Measurements from ENCODE around the gene IGF1. TPM values are rescaled to one million over a fixed set of nuclear protein-coding genes. Genes with fewer than 3 reads are reported as not detected.
"Not testable (repeated sequence)": the region's sequence is repeated elsewhere in the genome, so short reads cannot be mapped to it uniquely, and the experiment has no call there.

The IGF1 gene
- total RNA-seq, 6 experiments from 2014 or later, result 0.34 to 0.81 (median 0.51) TPM; not detected in 2

DNA sequence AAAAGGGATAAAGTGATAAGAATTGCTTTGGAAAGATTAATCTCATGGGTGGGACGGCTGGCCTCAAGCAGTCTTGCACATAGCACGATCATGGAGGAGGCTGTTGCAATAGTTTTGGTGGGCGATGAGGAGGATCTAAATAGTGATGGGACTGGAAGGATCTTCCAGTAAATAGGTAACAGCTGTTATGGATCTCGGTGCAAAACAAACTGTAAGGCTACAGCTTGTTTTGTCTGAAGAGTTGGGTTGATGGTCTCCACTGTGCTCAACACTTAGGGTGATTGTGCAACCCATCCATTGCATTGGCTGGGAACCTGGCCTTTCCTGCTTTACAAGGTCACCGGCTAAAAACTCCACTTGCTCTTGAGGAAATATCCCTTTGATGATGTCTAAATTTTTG lies 21.0 kb downstream of the IGF1 start:
- no peak for DNase-seq
- Mint-ChIP-seq H3K9me3 (no peaks in the 10 kb centered on the region), H3K27ac (no peak overlapping the region), H3K27me3 (ENCODE audit: insufficient read depth) (no peaks in the 10 kb centered on the region; the same call in 1 of the 2 replicates), H3K36me3 (ENCODE audit: low read depth) (no peaks in the 10 kb centered on the region), H3K4me1 (ENCODE audit: low read depth) (peaks cover 11% of the 10 kb centered on the region), H3K4me3 (no peak overlapping the region)
- TF ChIP-seq CTCF (IDR thresholded peaks at IDR 0.05), result no peak

DNA sequence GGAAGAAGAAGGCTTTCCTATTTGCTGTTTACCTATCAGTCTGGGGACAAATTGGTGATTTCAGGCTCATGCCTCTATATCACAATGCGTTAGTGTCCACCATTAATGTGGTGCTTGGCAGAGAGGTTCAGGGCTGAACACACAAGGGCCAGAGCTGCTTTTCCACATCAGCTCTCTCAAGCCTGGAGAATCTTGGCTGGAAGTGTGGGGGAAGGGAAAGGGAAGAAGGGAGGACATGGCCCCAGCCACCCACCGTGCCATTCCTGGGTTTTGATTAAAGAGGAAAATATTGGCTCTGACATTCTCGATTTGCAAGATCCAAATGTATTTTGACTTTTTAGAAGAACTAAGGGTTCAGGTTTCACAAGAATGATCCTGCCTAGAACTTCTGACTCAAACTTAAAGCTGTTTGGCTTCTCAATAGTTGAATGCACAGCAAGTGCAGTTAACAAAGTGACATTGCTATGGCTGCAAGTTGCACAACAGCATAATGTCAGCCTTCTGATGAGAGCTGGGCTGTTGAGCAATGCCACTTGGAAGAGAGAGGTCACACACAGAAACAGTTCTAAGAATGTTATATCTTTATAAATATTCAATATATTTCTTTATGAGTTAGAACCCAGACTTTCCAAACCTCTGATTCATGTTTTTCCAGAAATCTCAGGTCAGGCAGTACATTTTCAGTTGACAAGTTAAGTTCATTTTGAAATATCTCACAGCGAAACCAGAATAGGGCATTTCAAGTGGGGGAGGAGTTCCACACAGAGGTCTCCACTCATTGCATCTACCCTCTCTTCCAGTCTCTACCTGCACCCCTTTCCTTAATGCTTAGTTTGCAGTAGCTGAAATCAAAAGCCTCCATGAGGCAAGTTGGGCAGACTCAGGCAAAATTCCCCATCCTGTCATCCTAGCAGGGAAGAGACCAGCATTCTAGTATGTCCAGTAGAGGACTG lies 25.3 kb downstream of the IGF1 start:
- H3K36me3 Mint-ChIP-seq (ENCODE audit: low read depth), result no peaks in the 10 kb centered on the region
- TF ChIP-seq CTCF (IDR thresholded peaks at IDR 0.05), result no peak
- H3K4me1 Mint-ChIP-seq (ENCODE audit: low read depth), result peaks cover 5% of the 10 kb centered on the region; the same call in 1 of the 2 replicates
- 0 out of 2 replicates have a peak overlapping the region, but pooled peaks have one; percentile 29 for H3K27ac Mint-ChIP-seq
- no peaks in the 10 kb centered on the region for H3K9me3 Mint-ChIP-seq
- DNase-seq, result peak; percentile 43
- no peak overlapping the region for H3K4me3 Mint-ChIP-seq
- no peaks in the 10 kb centered on the region; the same call in 1 of the 2 replicates for H3K27me3 Mint-ChIP-seq (ENCODE audit: insufficient read depth)

GRCh38 chr12:102454330-102454729 lies 26.0 kb downstream of the IGF1 start:
- H3K27ac Mint-ChIP-seq, result no peak overlapping the region
- H3K9me3 Mint-ChIP-seq, result no peaks in the 10 kb centered on the region
- H3K4me1 Mint-ChIP-seq (ENCODE audit: low read depth), result peaks cover 5% of the 10 kb centered on the region; the same call in 1 of the 2 replicates
- no peaks in the 10 kb centered on the region for H3K36me3 Mint-ChIP-seq (ENCODE audit: low read depth)
- H3K4me3 Mint-ChIP-seq, result no peak overlapping the region
- TF ChIP-seq CTCF (IDR thresholded peaks at IDR 0.05), result no peak
- no peak for DNase-seq
- H3K27me3 Mint-ChIP-seq (ENCODE audit: insufficient read depth), result no peaks in the 10 kb centered on the region; the same call in 1 of the 2 replicates

DNA sequence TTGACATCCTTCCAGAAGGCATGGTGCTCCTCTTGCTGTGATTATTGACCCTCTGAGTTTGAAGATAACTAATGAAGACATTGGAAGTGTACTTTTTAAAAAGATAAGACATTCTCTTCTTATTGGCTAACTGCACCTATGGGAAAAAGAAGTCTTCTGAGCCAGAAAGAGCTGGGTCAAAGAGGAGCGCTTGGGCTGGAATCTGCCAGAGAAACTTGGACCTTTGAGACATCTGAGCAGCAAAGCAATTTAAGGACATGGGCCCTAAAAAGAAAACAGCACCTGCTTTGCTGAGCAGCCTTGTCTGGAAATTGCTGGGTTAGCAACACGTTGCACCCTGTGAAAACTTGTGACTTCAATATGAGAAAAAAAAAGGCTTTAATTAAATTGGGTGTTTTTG lies 27.8 kb downstream of the IGF1 start:
- H3K4me1 Mint-ChIP-seq (ENCODE audit: low read depth), result peaks cover 5% of the 10 kb centered on the region; the same call in 1 of the 2 replicates
- TF ChIP-seq CTCF (IDR thresholded peaks at IDR 0.05), result no peak
- no peak overlapping the region for H3K4me3 Mint-ChIP-seq
- no peaks in the 10 kb centered on the region for H3K9me3 Mint-ChIP-seq
- no peaks in the 10 kb centered on the region; the same call in 1 of the 2 replicates for H3K27me3 Mint-ChIP-seq (ENCODE audit: insufficient read depth)
- H3K27ac Mint-ChIP-seq, result no peak overlapping the region
- no peaks in the 10 kb centered on the region for H3K36me3 Mint-ChIP-seq (ENCODE audit: low read depth)
- DNase-seq, result no peak

GRCh38 chr12:102449018-102449417 lies 31.3 kb downstream of the IGF1 start:
- H3K27ac Mint-ChIP-seq; H3K4me1 Mint-ChIP-seq (ENCODE audit: low read depth); H3K36me3 Mint-ChIP-seq (ENCODE audit: low read depth); H3K27me3 Mint-ChIP-seq (ENCODE audit: insufficient read depth); DNase-seq; H3K4me3 Mint-ChIP-seq; H3K9me3 Mint-ChIP-seq: not testable (repeated sequence)

DNA sequence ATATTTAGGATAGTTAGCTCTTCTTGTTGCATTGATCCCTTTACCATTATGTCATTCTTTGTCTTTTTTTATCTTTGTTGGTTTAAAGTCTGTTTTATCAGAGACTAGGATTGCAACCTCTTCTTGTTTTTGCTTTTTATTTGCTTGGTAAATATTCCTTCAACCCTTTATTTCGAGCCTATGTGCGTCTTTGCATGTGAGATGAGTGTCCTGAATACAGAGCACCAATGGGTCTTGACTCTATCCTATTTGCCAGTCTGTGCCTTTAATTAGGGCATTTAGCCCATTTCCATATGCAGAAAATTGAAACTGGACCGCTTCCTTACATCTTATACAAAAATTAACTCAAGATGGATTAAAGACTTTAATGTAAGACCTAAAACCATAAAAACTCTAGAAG lies 32.9 kb downstream of the IGF1 start:
- H3K27ac Mint-ChIP-seq; DNase-seq; H3K27me3 Mint-ChIP-seq (ENCODE audit: insufficient read depth); H3K4me1 Mint-ChIP-seq (ENCODE audit: low read depth); H3K36me3 Mint-ChIP-seq (ENCODE audit: low read depth); H3K9me3 Mint-ChIP-seq; H3K4me3 Mint-ChIP-seq: not testable (repeated sequence)

Data from HFFc6 (cell line).